Aorta (tissue), 5 donors: ENCODE results near the gene IL25. TPM values are rescaled to one million over a fixed set of nuclear protein-coding genes. Genes with fewer than 3 reads are reported as not detected.

Source experiments
- ATAC-seq: fragments of 200-7000 bp; cut with Tn5 transposase; one replicate; pipeline ENCODE4 v1.9.1; 2022; ENCODE audit warnings: moderate library complexity; ENCODE audit not compliant: low FRiP score
- DNase-seq, 2 donors: peaks; one replicate each; pipeline ENCODE4 v3.0.0-alpha.2; 2020
- H3K27ac ChIP-seq, 2 donors: one replicate each; pipeline ENCODE4 v1.5.1; 2013; ENCODE audit warnings: low read length in 2 of 2, mild to moderate bottlenecking in 2 of 2, moderate library complexity in 2 of 2, control low read depth in 1 of 2, inconsistent platforms in 1 of 2, low read depth in 1 of 2
- H3K27me3 ChIP-seq, 2 donors: one replicate each; pipeline ENCODE4 v1.6.1; 2013; ENCODE audit warnings: control low read depth in 1 of 2, low read length in 1 of 2, mild to moderate bottlenecking in 1 of 2, moderate library complexity in 1 of 2; ENCODE audit not compliant: insufficient read depth in 2 of 2, control insufficient read depth in 1 of 2
- H3K36me3 ChIP-seq, 2 donors: one replicate each; pipeline ENCODE4 v1.6.1; 2013; ENCODE audit warnings: control low read depth in 1 of 2, low read length in 1 of 2, mild to moderate bottlenecking in 1 of 2; ENCODE audit not compliant: insufficient read depth in 2 of 2, control insufficient read depth in 1 of 2
- H3K4me1 ChIP-seq, 2 donors: one replicate each; pipeline ENCODE4 v1.6.1; 2013; ENCODE audit warnings: low read length in 2 of 2, control low read depth in 1 of 2, mild to moderate bottlenecking in 1 of 2, moderate library complexity in 1 of 2; ENCODE audit not compliant: insufficient read depth in 2 of 2, control insufficient read depth in 1 of 2
- H3K4me3 ChIP-seq, 2 donors: one replicate each; pipeline ENCODE4 v1.5.1; 2013; ENCODE audit warnings: low read length in 2 of 2, control low read depth in 1 of 2, mild to moderate bottlenecking in 1 of 2
- H3K9me3 ChIP-seq: one replicate; pipeline ENCODE4 v1.6.1; 2013; ENCODE audit warnings: mild to moderate bottlenecking, low read length; ENCODE audit not compliant: control insufficient read depth
- WGBS, 2 donors: extraction: QIAGEN DNeasy Blood & Tissue Kit; methylation state at CpG; one replicate each; pipeline ENCODE4 v1.1.7; 2013; 5-methylcytosine and 5-hydroxymethylcytosine counted together
- intact Hi-C, 2 donors: fragments of 100-400 bp; cut with DNase I; formaldehyde crosslinking; loops; one replicate each; pipeline versions ENCODE4 v1.14.2 to v1.15.0; 2022
- polyA plus RNA-seq, 2 donors: library from polyadenylated mRNA; stranded (reverse); fragments of 200-250 nt; gene quantifications; one replicate each; pipeline ENCODE4 v1.2.3, GENCODE V29; 2013
- total RNA-seq, 2 donors: library from RNA; stranded (reverse); fragmentation: NEBNext Ultra II Directional; extraction: Animal tissue kit (Norgen Biotek cat#: 25700); gene quantifications; one replicate each; pipeline ENCODE4 v1.2.1, GENCODE V29; 2021
- donor health status: healthy with polysubstance abuse.
- donor health status: Bipolar disorder and iron deficiency.
- donor health status: DM: no; HTN: no; CAD: no.
- donor health status: DM: no; HTN: no; CAD: no.
- donor health status: DM: yes; HTN: yes; CAD: no.

The IL25 gene
- total and polyA plus RNA-seq, 4 donors, result not detected

- Histone ChIP-seq H3K36me3 (no peaks in the 10 kb centered on the region), H3K4me1 (no peaks in the 10 kb centered on the region)
- 84 to 88% methylated on average over 15 of the region's 15 CpGs for WGBS, 2 donors
Observed at GRCh38 chr14:23406725-23407355, 34.2 kb downstream of the IL25 start.

DNA sequence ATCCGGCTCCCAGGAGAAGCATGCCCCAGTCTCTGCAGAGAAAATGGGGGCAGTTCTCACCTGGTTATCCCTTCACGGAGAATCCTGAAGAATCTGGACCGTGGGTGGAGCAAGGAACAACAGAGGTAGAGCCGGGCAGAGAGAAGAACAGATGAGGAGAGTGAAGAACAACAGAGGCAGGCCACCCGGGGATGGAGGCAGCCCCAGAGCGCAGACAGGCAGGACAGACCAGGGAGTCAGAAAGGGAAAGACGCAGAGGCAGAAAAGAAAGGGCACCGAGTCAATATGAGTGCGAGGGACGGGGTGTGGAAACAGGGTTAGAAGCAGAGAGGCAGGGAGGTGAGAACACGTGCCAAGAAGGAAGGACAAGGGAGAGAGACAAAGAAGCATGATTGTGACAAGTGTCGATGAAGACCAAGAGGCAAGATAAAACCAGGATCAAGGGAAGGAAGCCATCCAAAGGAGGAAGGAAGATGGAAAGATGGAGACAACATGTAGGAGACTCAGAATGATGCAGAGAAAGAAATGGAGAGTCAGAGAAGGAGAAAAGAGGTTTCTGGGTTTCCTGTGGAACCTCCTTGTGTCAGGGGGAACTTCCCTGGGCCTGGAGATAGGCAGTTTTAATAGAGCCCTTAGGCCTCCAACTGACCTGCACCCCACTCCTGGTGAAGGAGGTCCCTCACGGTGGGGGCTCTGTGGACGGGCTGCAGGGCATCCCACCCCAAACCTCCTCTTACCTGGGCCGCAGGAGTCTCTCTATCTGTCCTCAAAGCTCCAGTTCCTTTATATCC is 35.1 kb downstream of the IL25 start, which contains the start of gene MYH6:
Gene MYH6 (minus strand): TSS at position 758 of the 791 bp plus-strand sequence. CDS start 1,050 bp downstream, outside the sequence.
- H3K27me3 ChIP-seq, result no peaks in the 10 kb centered on the region
- no peaks in the 10 kb centered on the region for H3K36me3 ChIP-seq
- WGBS, 2 donors, result 79% methylated on average over 15 of the region's 15 CpGs
- intact Hi-C loops, result no loop called here
- no peak for DNase-seq
- ATAC-seq, result no peak
- no peak within 1 kb of the TSS for H3K27ac ChIP-seq
- H3K4me1 ChIP-seq, result no peaks in the 10 kb centered on the region
- no peak within 1 kb of the TSS for H3K4me3 ChIP-seq
- H3K9me3 ChIP-seq, result no peaks in the 10 kb centered on the region

More at GRCh38 chr14:23406725-23407355, 34.2 kb downstream of the IL25 start:
- H3K27ac ChIP-seq, result no peak overlapping the region
- H3K9me3 ChIP-seq, result no peaks in the 10 kb centered on the region
- ATAC-seq (no peak), DNase-seq (peak in 1 of 2 donors; percentile 12)
- no peak overlapping the region for H3K4me3 ChIP-seq
- intact Hi-C loops, result no loop called here
- H3K27me3 ChIP-seq, result no peaks in the 10 kb centered on the region

GRCh38 chr14:23408307-23408630 is 35.7 kb downstream of the IL25 start:
- Histone ChIP-seq H3K36me3 (no peaks in the 10 kb centered on the region), H3K27ac (no peak overlapping the region)
- intact Hi-C loops, result no loop called here

DNA sequence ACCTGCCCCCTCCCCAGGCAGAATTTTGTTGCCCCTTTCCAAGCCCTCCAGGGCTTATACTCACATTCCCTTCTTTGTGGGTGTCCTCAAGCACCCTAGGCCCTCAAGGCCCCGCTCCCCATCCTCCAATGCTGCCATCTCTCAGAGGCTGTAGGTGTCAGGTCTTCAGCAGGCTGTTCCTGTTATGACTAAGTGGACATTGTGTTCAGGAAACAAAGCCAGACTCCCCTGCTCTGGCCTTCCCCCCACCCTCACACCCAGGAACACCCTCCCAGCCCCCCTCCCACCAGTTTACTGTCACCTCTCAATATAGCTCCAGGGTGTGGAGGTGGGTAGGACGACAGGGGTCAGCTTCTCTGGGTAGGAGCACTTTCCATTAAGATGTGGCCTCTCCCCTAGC is 36.9 kb downstream of the IL25 start:
- no peaks in the 10 kb centered on the region for H3K27me3 ChIP-seq
- intact Hi-C loops, result no loop called here
- no peaks in the 10 kb centered on the region for H3K9me3 ChIP-seq
- no peak overlapping the region for H3K27ac ChIP-seq
- no peaks in the 10 kb centered on the region for H3K36me3 ChIP-seq
- 77 to 88% methylated on average over 2 of the region's 2 CpGs for WGBS, 2 donors
- no peaks in the 10 kb centered on the region for H3K4me1 ChIP-seq
- ATAC-seq, result no peak
- H3K4me3 ChIP-seq, result no peak overlapping the region
- DNase-seq, result no peak

More at GRCh38 chr14:23408307-23408630, 35.7 kb downstream of the IL25 start:
- ATAC-seq (no peak), DNase-seq (no peak)
- Histone ChIP-seq H3K9me3 (no peaks in the 10 kb centered on the region), H3K27me3 (no peaks in the 10 kb centered on the region), H3K4me3 (no peak overlapping the region), H3K4me1 (no peaks in the 10 kb centered on the region)
- WGBS, 2 donors, result 51 to 57% methylated on average over 5 of the region's 5 CpGs

DNA sequence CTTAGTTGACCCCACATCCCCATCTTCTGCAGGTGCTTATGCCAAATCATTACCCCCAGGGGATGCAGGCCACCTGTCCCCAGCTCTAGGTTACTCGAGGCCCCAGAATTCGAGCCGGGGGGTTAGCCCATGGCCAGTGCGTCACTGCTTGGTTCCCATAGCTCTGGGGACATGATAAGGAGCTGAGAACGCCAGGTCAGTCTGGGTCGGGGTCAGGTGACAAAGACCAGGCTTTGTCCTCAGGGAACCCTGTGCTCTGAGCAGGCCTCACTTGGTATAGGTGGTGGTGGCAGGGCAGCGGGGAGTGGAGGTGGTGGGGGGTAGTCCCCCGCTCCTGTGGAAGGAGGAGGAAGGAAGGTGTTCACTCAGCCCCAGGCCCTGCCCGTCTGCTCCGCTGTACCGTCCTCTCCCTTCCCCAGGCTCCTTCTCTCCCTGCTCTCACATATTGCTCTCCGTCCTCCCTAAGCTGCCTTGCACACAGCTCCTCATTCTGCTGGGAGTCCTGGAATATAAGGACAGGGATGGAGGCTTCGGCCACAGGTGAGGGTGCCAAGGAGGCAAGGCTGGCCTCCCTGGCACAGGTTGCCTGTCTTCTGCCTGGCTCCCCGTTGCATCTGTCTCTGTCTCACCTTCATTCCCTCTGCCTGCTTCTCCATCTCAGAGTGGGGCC is 37.5 kb downstream of the IL25 start:
- Histone ChIP-seq H3K27me3 (no peaks in the 10 kb centered on the region), H3K4me1 (no peaks in the 10 kb centered on the region), H3K27ac (no peak overlapping the region), H3K4me3 (no peak overlapping the region), H3K36me3 (no peaks in the 10 kb centered on the region), H3K9me3 (no peaks in the 10 kb centered on the region)
- DNase-seq, result no peak
- intact Hi-C loops, result no loop called here
- 82 to 86% methylated on average over 13 to 14 of the region's 14 CpGs for WGBS, 2 donors
- ATAC-seq, result no peak

GRCh38 chr14:23411563-23412525 is 39.2 kb downstream of the IL25 start:
- Histone ChIP-seq H3K27me3 (no peaks in the 10 kb centered on the region), H3K4me3 (no peak overlapping the region), H3K4me1 (no peaks in the 10 kb centered on the region), H3K9me3 (no peaks in the 10 kb centered on the region), H3K27ac (no peak overlapping the region), H3K36me3 (no peaks in the 10 kb centered on the region)
- ATAC-seq, result no peak
- 81 to 82% methylated on average over 14 of the region's 14 CpGs for WGBS, 2 donors
- no peak for DNase-seq
- intact Hi-C loops, result no loop called here

DNA sequence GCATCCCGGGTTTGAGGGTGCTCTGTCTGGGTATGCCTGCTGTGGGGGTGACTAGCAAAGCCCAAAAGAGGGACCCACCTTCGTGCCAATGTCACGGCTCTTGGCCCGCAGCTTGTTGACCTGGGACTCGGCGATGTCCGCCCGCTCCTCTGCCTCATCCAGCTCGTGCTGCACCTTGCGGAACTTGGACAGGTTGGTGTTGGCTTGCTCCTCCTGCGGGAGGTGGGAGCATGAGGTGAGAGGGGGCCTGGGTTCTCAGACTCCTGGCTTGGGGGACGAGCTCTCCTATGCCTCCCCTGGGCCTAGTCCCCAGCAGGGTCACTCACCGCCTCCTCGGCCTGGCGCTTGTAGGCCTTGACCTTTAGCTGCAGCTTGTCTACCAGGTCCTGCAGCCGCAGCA is 41.1 kb downstream of the IL25 start:
- H3K4me3 ChIP-seq, result no peak overlapping the region
- WGBS, 2 donors, result 91% methylated on average over 16 of the region's 16 CpGs
- no peak for DNase-seq
- no peak overlapping the region for H3K27ac ChIP-seq
- H3K36me3 ChIP-seq, result no peaks in the 10 kb centered on the region
- no peaks in the 10 kb centered on the region for H3K9me3 ChIP-seq
- intact Hi-C loops, result no loop called here
- H3K27me3 ChIP-seq, result no peaks in the 10 kb centered on the region
- no peak for ATAC-seq
- no peaks in the 10 kb centered on the region for H3K4me1 ChIP-seq

- ATAC-seq (no peak), DNase-seq (no peak)
- Histone ChIP-seq H3K27me3 (no peaks in the 10 kb centered on the region), H3K27ac (no peak overlapping the region), H3K4me3 (no peak overlapping the region), H3K36me3 (no peaks in the 10 kb centered on the region), H3K4me1 (no peaks in the 10 kb centered on the region), H3K9me3 (no peaks in the 10 kb centered on the region)
- WGBS, 2 donors, result 56 to 73% methylated on average over 3 of the region's 3 CpGs
- intact Hi-C loops, result no loop called here
Observed at GRCh38 chr14:23414254-23414653, 41.6 kb downstream of the IL25 start.
